ENCODE data around the gene PITPNC1.

DNA sequence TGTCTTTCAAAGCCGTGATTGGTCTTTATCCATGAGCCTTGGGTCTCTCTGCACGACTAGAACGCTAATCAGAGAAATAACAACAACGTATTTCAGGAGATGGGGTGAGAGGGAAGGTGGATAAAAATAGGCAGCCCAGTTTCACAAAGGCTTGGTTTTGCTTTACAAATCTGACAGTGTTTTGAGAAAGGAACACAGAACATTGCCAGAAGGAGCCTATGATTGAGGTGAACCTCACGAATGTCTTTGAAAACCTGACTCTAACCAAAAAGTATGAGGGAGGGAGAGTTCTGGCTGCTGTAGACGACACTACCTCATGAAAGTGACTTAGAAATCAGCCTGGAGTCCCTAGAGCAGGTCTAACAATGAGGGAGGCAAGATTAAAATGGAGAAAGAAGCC, 302.6 kb downstream of the PITPNC1 start:
- TF ChIP-seq YY1 (IDR thresholded peaks at IDR 0.05; ENCODE audit: insufficient read depth, insufficient read length) (no peak), ZNF274 (IDR thresholded peaks at IDR 0.05; ENCODE audit: low read depth, low read length) (no peak), SUZ12 (IDR thresholded peaks at IDR 0.05; ENCODE audit: extremely low read depth, insufficient read depth, insufficient read length) (no peak)
